Hematopoietic multipotent progenitor cell treated with erythropoietin and hydrocortisone succinate and interleukin-3 and kit ligand, for 6 days (in vitro differentiated cells): Measurements from ENCODE around the gene CALHM4.
"Not testable (repeated sequence)": the region's sequence is repeated elsewhere in the genome, so short reads cannot be mapped to it uniquely, and the experiment has no call there.

Experiments used
- DNase-seq: peaks from one replicate; pipeline ENCODE4 v3.0.0-alpha.2; 2015

Gene CALHM4

DNA sequence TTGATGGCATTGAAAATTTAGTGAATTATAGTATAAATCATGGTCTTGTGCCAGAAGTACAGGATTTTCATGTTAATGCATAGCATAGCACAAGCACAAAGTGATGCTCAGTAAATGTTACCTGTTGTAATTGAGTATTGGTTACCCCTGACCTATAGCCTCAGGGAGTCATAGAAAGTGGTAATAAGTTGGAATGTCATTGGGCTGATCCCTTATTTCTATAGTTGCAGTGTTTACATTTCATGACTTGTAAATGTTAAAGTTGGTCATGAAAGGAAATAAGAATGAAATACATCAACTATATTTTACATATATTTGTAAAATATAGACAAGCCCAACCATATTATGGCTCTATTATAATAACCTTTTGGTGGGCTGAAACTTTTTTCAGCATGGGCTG, 24.8 kb downstream of the CALHM4 start:
- DNase-seq = no peak

GRCh38 chr6:116579143-116579542, 25.6 kb downstream of the CALHM4 start:
- DNase-seq = no peak

- DNase-seq = no peak
Observed at GRCh38 chr6:116580198-116580597, 26.6 kb downstream of the CALHM4 start.

- DNase-seq = no peak
Observed at GRCh38 chr6:116586276-116586675, 32.7 kb downstream of the CALHM4 start.

GRCh38 chr6:116586738-116587137, 33.2 kb downstream of the CALHM4 start:
- DNase-seq = no peak

DNA sequence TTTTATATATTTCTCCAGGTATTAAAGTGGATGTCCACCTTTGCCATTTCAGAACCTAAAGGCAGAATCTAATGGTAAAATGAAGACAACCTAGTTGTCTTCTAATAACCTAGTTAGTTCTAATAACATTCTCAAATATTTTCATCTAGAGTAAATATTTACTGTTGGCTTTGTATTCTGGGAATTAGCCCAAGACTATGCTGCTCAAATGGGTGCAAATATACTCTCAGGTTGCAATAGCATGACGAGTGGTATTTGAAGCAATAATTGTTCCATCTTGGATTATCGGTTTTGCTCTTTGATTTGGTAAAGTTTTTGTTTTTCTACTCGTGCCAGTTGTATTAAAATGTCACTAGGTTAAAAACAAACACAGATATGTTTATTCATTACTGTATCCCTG, 41.7 kb downstream of the CALHM4 start:
- no peak for DNase-seq

DNA sequence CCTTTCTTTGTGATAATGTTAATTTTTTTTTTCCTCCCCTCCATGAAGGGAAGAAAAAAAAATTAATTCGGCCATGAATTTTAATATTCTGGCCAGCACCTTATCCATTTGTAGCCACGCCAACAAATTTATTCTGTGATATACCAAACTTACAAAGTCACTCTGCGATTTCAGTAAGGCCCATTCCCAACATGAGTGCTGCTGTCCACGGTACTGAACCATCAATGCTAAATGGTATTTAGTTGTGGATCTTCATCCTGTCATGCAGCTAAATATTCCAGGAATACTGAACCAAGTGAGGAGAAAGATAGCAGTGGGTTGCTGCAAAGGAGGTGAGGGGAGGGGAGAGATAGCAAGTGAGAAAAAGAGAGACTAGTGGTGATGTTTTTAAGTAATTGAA, 43.3 kb downstream of the CALHM4 start:
- DNase-seq = peak; percentile 66

DNA sequence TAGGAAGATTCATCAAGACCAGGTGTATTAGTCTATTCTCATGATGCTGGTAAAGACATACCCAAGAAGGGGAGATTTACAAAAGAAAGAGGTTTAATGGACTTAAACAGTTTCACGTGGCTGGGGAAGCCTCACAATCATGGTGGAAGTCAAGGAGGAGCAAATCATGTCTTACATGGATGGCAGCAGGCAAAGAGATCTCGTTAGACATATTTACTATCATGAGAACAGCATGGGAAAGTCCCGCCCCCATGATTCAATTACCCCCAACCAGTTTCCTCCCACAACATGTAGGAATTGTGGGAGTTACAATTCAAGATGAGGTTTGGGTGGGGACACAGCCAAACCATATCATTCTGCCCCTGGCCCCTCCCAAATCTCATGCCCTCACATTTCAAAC, 50.4 kb downstream of the CALHM4 start:
- DNase-seq = not testable (repeated sequence)

DNA sequence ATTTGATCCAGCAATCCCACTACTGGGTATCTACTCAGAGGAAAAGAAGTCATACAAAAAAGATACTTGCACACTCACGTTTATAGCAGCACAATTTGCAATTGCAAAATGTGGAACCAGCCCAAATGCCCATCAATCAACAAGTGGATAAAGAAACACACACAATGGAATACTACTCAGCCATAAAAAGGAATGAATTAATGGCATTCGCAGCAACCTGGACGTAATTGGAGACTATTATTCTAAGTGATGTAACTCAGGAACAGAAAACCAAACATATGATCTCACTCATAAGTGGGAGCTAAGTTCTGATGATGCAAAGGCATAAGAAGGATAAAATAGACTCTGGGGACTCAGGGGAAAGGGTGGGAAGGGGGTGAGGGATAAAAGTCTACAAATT, 51.3 kb downstream of the CALHM4 start:
- not testable (repeated sequence) for DNase-seq

DNA sequence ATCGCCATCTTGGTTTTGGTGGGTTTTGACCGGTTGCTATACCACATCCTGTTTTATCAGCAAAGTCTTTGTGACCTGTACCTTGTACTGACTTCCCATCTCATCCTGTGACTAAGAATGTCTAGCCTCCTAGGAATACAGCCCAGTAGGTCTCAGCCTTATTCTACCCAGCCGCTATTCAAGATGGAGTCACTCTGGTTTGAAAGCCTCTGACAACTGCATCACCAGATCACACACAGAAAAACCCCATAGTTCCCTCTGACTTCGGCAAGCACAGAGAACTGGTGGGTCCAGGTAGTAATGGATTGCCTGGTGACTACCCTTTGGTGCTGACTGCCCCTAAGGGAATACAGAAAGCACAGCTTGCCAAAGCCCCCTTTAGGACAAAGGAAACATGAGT, 52.4 kb downstream of the CALHM4 start:
- DNase-seq = no peak
